SH-SY5Y (cell line): Measurements from ENCODE around the gene ELP6.

Experiments
- GATA2 ChIP-seq: IDR thresholded peaks from 2 replicates; pipeline ENCODE4 v1.6.1; 2011; ENCODE audit warnings: mild to moderate bottlenecking, low read depth, low read length
- GATA3 ChIP-seq: IDR thresholded peaks from 2 replicates; pipeline ENCODE4 v1.6.1; 2011; ENCODE audit warnings: low read depth, mild to moderate bottlenecking, low read length, moderate library complexity

ELP6 gene

GRCh38 chr3:47523310-47524073, 10.0 kb upstream of the ELP6 start:
- TF ChIP-seq GATA3 = no peak
- no peak for TF ChIP-seq GATA2

- TF ChIP-seq GATA3 = no peak
- TF ChIP-seq GATA2 = no peak
These were observed 8.8 kb upstream of the ELP6 start for GRCh38 chr3:47522082-47522987.

GRCh38 chr3:47520756-47521155, 7.2 kb upstream of the ELP6 start:
- TF ChIP-seq GATA2 (no peak), GATA3 (no peak)

GRCh38 chr3:47517937-47518336, 4.4 kb upstream of the ELP6 start:
- TF ChIP-seq GATA3 = no peak
- TF ChIP-seq GATA2 = no peak

- TF ChIP-seq GATA2 (no peak), GATA3 (no peak)
These were observed 2.4 kb upstream of the ELP6 start for GRCh38 chr3:47515864-47516319.

- TF ChIP-seq GATA2 (no peak), GATA3 (no peak)
These were observed 1.6 kb upstream of the ELP6 start for GRCh38 chr3:47515100-47515499.

GRCh38 chr3:47512416-47513124, 942 bp downstream of the ELP6 start:
- TF ChIP-seq GATA3 (no peak), GATA2 (no peak)

- TF ChIP-seq GATA3 (no peak), GATA2 (no peak)
These were observed 9.4 kb downstream of the ELP6 start for GRCh38 chr3:47504113-47504512.

- TF ChIP-seq GATA3 = no peak
- no peak for TF ChIP-seq GATA2
These were observed 10.5 kb downstream of the ELP6 start for GRCh38 chr3:47503033-47503432.

- no peak for TF ChIP-seq GATA3
- no peak for TF ChIP-seq GATA2
These were observed 16.6 kb downstream of the ELP6 start for GRCh38 chr3:47496892-47497291.

GRCh38 chr3:47495886-47496285, 17.6 kb downstream of the ELP6 start:
- TF ChIP-seq GATA3 (no peak), GATA2 (no peak)

- TF ChIP-seq GATA3 = no peak
- TF ChIP-seq GATA2 = no peak
These were observed 18.4 kb downstream of the ELP6 start for GRCh38 chr3:47495111-47495510.

- TF ChIP-seq GATA2 = no peak
- TF ChIP-seq GATA3 = no peak
These were observed 21.7 kb downstream of the ELP6 start for GRCh38 chr3:47491777-47492176.

GRCh38 chr3:47491186-47491585, 22.3 kb downstream of the ELP6 start:
- TF ChIP-seq GATA2 (no peak), GATA3 (no peak)

- TF ChIP-seq GATA2 (no peak), GATA3 (no peak)
These were observed 26.2 kb downstream of the ELP6 start for GRCh38 chr3:47487265-47487664.
